ENCODE results near the gene UMODL1.

The UMODL1 gene

GRCh38 chr21:42108554-42109340 is 37.6 kb downstream of the UMODL1 start:
- DNase-seq (ENCODE audit: low spot score), result no peak
- no peak for TF ChIP-seq CTCF (IDR thresholded peaks at IDR 0.05; ENCODE audit: extremely low read depth, missing control alignments)

GRCh38 chr21:42109473-42109872 is 38.4 kb downstream of the UMODL1 start:
- TF ChIP-seq CTCF (IDR thresholded peaks at IDR 0.05; ENCODE audit: extremely low read depth, missing control alignments), result no peak
- no peak for DNase-seq (ENCODE audit: low spot score)

GRCh38 chr21:42109873-42110525 is 38.9 kb downstream of the UMODL1 start:
- DNase-seq (ENCODE audit: low spot score), result no peak
- TF ChIP-seq CTCF (IDR thresholded peaks at IDR 0.05; ENCODE audit: extremely low read depth, missing control alignments), result no peak

GRCh38 chr21:42110691-42111469 is 39.8 kb downstream of the UMODL1 start:
- no peak for TF ChIP-seq CTCF (IDR thresholded peaks at IDR 0.05; ENCODE audit: extremely low read depth, missing control alignments)
- no peak for DNase-seq (ENCODE audit: low spot score)

- DNase-seq (ENCODE audit: low spot score), result no peak
- TF ChIP-seq CTCF (IDR thresholded peaks at IDR 0.05; ENCODE audit: extremely low read depth, missing control alignments), result no peak
These were observed 40.3 kb downstream of the UMODL1 start for GRCh38 chr21:42111470-42111743.

GRCh38 chr21:42111811-42112210 is 40.7 kb downstream of the UMODL1 start:
- DNase-seq (ENCODE audit: low spot score), result no peak
- no peak for TF ChIP-seq CTCF (IDR thresholded peaks at IDR 0.05; ENCODE audit: extremely low read depth, missing control alignments)

- DNase-seq (ENCODE audit: low spot score), result no peak
These were observed 41.1 kb downstream of the UMODL1 start for GRCh38 chr21:42112238-42112637.

More at GRCh38 chr21:42112238-42112637, 41.1 kb downstream of the UMODL1 start:
- TF ChIP-seq CTCF (IDR thresholded peaks at IDR 0.05; ENCODE audit: extremely low read depth, missing control alignments), result no peak
